Endodermal cell (in vitro differentiated cells): ENCODE data around the gene GRP. TPM values are rescaled to one million over a fixed set of nuclear protein-coding genes. Genes with fewer than 3 reads are reported as not detected.

Experiments
- DNase-seq: peaks from one replicate; pipeline ENCODE4 v3.0.0-alpha.2; 2017
- H3K27ac ChIP-seq: 2 replicates; pipeline ENCODE4 v1.5.1; 2013; ENCODE audit warnings: mild to moderate bottlenecking, low read depth, low read length, moderate library complexity
- H3K27me3 ChIP-seq: 2 replicates; pipeline ENCODE4 v1.6.1; 2013; ENCODE audit warnings: mild to moderate bottlenecking, low read length, moderate library complexity; ENCODE audit not compliant: insufficient read depth, control insufficient read depth, poor library complexity, severe bottlenecking
- H3K36me3 ChIP-seq: 2 replicates; pipeline ENCODE4 v1.7.0; 2013; ENCODE audit warnings: mild to moderate bottlenecking, low read length, moderate library complexity; ENCODE audit not compliant: control insufficient read depth, insufficient read depth
- H3K4me1 ChIP-seq: one replicate; pipeline ENCODE4 v1.7.0; 2013; ENCODE audit warnings: low read length; ENCODE audit not compliant: control insufficient read depth, insufficient read depth
- H3K4me3 ChIP-seq: 2 replicates; pipeline ENCODE4 v1.5.1; 2013; ENCODE audit warnings: mild to moderate bottlenecking, low read length, moderate library complexity
- H3K9ac ChIP-seq: 2 replicates; pipeline ENCODE4 v1.6.1; 2013; ENCODE audit warnings: mild to moderate bottlenecking, low read length, moderate library complexity; ENCODE audit not compliant: poor library complexity, severe bottlenecking; ENCODE audit errors: extremely low read depth
- H3K9me3 ChIP-seq: 2 replicates; pipeline ENCODE4 v1.6.1; 2013; ENCODE audit warnings: mild to moderate bottlenecking, low read length, moderate library complexity; ENCODE audit not compliant: control insufficient read depth
- H3K27ac Mint-ChIP-seq: 2 replicates; pipeline ENCODE4 v1.8.0; 2020; ENCODE audit warnings: mixed read lengths
- H3K27me3 Mint-ChIP-seq: 2 replicates; pipeline ENCODE4 v1.8.0; 2021; ENCODE audit warnings: mild to moderate bottlenecking, mixed read lengths; ENCODE audit not compliant: insufficient read depth
- H3K36me3 Mint-ChIP-seq: 2 replicates; pipeline ENCODE4 v1.8.0; 2020; ENCODE audit warnings: low read depth, mixed read lengths
- H3K4me1 Mint-ChIP-seq: 2 replicates; pipeline ENCODE4 v1.8.0; 2020; ENCODE audit warnings: mixed read lengths
- H3K4me3 Mint-ChIP-seq: 2 replicates; pipeline ENCODE4 v1.8.0; 2020; ENCODE audit warnings: mild to moderate bottlenecking, moderate library complexity, mixed read lengths
- H3K9me3 Mint-ChIP-seq: 2 replicates; pipeline ENCODE4 v1.8.0; 2020; ENCODE audit warnings: mild to moderate bottlenecking, mixed read lengths
- CTCF ChIP-seq: fragments of 200-600 bp; sonication (generic); conservative IDR thresholded peaks from 2 replicates; pipeline ENCODE4 v1.5.0; 2021; ENCODE audit warnings: antibody characterized with exemption, mild to moderate bottlenecking
- WGBS, 2 experiments: methylation state at CpG; one replicate each; pipeline versions ENCODE4 v1.1.5 to v1.1.7; 2013; ENCODE audit warnings: missing lambda C conversion rate in 2 of 2, mixed read lengths in 1 of 2; ENCODE audit not compliant: insufficient coverage in 1 of 2, insufficient read length in 1 of 2; 5-methylcytosine and 5-hydroxymethylcytosine counted together
- total RNA-seq, 2 donors: library from RNA; stranded (reverse); fragmentation: NEBNext Ultra II Directional in 1 of 2; extraction: Animal tissue kit (Norgen Biotek cat#: 25700) in 1 of 2; gene quantifications; 2 replicates in 1 of 2; 3 replicates in 1 of 2; pipeline ENCODE4 v1.2.1, GENCODE V29; 2021

Gene GRP
- total RNA-seq, 2 donors from 2014 or later = 4.4 to 6.5 TPM

- Mint-ChIP-seq H3K9me3 (peaks cover 2% of the 10 kb centered on the region), H3K4me1 (peaks cover 22% of the 10 kb centered on the region), H3K27ac (no peak overlapping the region), H3K36me3 (no peaks in the 10 kb centered on the region), H3K4me3 (no peak overlapping the region), H3K27me3 (peaks cover 84% of the 10 kb centered on the region)
- no peaks in the 10 kb centered on the region for H3K4me1 ChIP-seq
- DNase-seq = no peak
- no peaks in the 10 kb centered on the region for H3K9me3 ChIP-seq
- no peak overlapping the region for H3K9ac ChIP-seq
- no peak overlapping the region for H3K27ac ChIP-seq
- WGBS, 2 experiments = 80 to 88% methylated on average over 1 of the region's 1 CpG
- H3K27me3 ChIP-seq = peaks cover 59% of the 10 kb centered on the region
- H3K4me3 ChIP-seq = no peak overlapping the region
- no peak for TF ChIP-seq CTCF
- no peaks in the 10 kb centered on the region for H3K36me3 ChIP-seq
Measured at GRCh38 chr18:59228351-59228750, 8.4 kb downstream of the GRP start.

- Mint-ChIP-seq H3K27me3 (peaks cover 76% of the 10 kb centered on the region), H3K27ac (no peak overlapping the region), H3K4me1 (peaks cover 22% of the 10 kb centered on the region), H3K36me3 (no peaks in the 10 kb centered on the region), H3K4me3 (no peak overlapping the region), H3K9me3 (peaks cover 2% of the 10 kb centered on the region)
- peaks cover 51% of the 10 kb centered on the region for H3K27me3 ChIP-seq
- no peaks in the 10 kb centered on the region for H3K36me3 ChIP-seq
- no peak overlapping the region for H3K4me3 ChIP-seq
- H3K9ac ChIP-seq = no peak overlapping the region
- H3K27ac ChIP-seq = no peak overlapping the region
- H3K4me1 ChIP-seq = no peaks in the 10 kb centered on the region
- DNase-seq = no peak
- whole genome bisulfite sequencing, 2 experiments = 91 to 93% methylated on average over 2 of the region's 2 CpGs
- no peaks in the 10 kb centered on the region for H3K9me3 ChIP-seq
- no peak for TF ChIP-seq CTCF
Measured at GRCh38 chr18:59229191-59229590, 9.2 kb downstream of the GRP start.

- Histone ChIP-seq H3K9ac (no peak overlapping the region), H3K27ac (no peak overlapping the region), H3K9me3 (no peaks in the 10 kb centered on the region), H3K4me3 (no peak overlapping the region), H3K27me3 (peaks cover 44% of the 10 kb centered on the region), H3K36me3 (no peaks in the 10 kb centered on the region), H3K4me1 (no peaks in the 10 kb centered on the region)
- Mint-ChIP-seq H3K36me3 (no peaks in the 10 kb centered on the region), H3K9me3 (peaks cover 2% of the 10 kb centered on the region), H3K4me3 (no peak overlapping the region), H3K27me3 (peaks cover 69% of the 10 kb centered on the region), H3K4me1 (peaks cover 22% of the 10 kb centered on the region), H3K27ac (no peak overlapping the region)
- TF ChIP-seq CTCF = no peak
- DNase-seq = peak; percentile 67
- WGBS, 2 experiments = 69 to 77% methylated on average over 2 to 4 of the region's 6 CpGs
Measured at GRCh38 chr18:59229701-59230443, 9.9 kb downstream of the GRP start.
